ENCODE results near the gene PRM3.

DNA sequence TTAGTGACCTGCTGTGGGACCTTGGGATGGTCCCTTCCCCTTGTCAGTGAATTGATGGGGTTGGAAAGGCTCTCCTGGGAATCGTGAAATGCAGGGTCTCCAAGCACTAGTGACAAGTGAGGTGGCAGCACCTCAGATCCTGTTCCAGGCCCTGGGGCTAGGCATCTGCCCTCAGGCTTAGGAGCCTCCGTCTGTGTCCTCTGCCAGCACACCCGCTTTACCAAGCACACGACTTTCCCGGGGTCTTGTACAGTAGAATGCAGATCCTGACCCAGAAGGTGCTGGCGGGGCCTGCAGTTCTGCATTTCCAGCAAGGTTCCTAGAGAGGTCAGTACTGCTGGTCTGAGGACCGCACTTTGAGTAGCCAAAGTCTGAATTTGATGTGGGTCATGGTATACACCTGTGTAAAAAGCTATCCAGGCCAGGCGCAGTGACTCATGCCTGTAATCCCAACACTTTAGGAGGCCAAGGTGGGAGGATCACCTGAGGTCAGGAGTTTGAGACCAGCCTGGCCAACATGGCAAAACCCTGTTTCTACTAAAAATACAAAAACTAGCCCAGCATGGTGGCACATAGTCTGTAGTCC is 41.0 kb upstream of the PRM3 start:
- TF ChIP-seq, protein P1, sequence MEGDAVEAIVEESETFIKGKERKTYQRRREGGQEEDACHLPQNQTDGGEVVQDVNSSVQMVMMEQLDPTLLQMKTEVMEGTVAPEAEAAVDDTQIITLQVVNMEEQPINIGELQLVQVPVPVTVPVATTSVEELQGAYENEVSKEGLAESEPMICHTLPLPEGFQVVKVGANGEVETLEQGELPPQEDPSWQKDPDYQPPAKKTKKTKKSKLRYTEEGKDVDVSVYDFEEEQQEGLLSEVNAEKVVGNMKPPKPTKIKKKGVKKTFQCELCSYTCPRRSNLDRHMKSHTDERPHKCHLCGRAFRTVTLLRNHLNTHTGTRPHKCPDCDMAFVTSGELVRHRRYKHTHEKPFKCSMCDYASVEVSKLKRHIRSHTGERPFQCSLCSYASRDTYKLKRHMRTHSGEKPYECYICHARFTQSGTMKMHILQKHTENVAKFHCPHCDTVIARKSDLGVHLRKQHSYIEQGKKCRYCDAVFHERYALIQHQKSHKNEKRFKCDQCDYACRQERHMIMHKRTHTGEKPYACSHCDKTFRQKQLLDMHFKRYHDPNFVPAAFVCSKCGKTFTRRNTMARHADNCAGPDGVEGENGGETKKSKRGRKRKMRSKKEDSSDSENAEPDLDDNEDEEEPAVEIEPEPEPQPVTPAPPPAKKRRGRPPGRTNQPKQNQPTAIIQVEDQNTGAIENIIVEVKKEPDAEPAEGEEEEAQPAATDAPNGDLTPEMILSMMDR (IDR thresholded peaks at IDR 0.05), result no peak
- TF ChIP-seq EZH2 (IDR thresholded peaks at IDR 0.05; ENCODE audit: borderline replicate concordance, insufficient read depth, low read depth, low read length, poor library complexity, severe bottlenecking), result no peak

Measured in B cell (primary cell).